ENCODE results near the gene PJVK.
"Not testable (repeated sequence)": the region's sequence is repeated elsewhere in the genome, so short reads cannot be mapped to it uniquely, and the experiment has no call there.

DNA sequence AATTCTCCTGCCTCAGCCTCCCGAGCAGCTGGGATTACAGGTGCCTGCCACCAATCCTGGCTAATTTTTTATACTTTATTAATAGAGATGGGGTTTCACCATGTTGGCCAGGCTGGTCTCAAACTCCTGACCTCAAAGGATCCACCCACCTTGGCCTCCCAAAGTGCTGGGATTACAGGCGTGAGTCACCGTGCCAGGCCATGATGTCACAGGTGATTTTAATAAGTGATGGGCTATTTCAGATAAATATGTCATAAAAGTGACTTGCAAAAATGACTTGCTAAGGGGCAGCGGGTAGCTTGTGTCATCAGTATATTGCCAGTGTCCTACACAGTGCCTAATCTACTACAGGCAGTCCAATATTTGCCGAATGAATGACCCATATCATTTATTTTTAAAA lies 20.1 kb downstream of the PJVK start:
- TF ChIP-seq, protein P1, sequence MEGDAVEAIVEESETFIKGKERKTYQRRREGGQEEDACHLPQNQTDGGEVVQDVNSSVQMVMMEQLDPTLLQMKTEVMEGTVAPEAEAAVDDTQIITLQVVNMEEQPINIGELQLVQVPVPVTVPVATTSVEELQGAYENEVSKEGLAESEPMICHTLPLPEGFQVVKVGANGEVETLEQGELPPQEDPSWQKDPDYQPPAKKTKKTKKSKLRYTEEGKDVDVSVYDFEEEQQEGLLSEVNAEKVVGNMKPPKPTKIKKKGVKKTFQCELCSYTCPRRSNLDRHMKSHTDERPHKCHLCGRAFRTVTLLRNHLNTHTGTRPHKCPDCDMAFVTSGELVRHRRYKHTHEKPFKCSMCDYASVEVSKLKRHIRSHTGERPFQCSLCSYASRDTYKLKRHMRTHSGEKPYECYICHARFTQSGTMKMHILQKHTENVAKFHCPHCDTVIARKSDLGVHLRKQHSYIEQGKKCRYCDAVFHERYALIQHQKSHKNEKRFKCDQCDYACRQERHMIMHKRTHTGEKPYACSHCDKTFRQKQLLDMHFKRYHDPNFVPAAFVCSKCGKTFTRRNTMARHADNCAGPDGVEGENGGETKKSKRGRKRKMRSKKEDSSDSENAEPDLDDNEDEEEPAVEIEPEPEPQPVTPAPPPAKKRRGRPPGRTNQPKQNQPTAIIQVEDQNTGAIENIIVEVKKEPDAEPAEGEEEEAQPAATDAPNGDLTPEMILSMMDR (IDR thresholded peaks at IDR 0.05), result not testable (repeated sequence)
- TF ChIP-seq POLR2A (IDR thresholded peaks at IDR 0.05), result not testable (repeated sequence)
